Smooth muscle cell (in vitro differentiated cells): ENCODE results near the gene DAPK1. TPM values are rescaled to one million over a fixed set of nuclear protein-coding genes. Genes with fewer than 3 reads are reported as not detected.

Experiments
- DNase-seq: peaks from one replicate; lab custom pipeline; 2025; ENCODE audit not compliant: unreplicated experiment; lab: John Stamatoyannopoulos, UW
- H2AFZ ChIP-seq: fragments of 200-600 bp; sonication (generic); 2 replicates; pipeline ENCODE4 v1.6.0; 2016; ENCODE audit warnings: antibody characterized with exemption, low read depth, mild to moderate bottlenecking
- H3F3A ChIP-seq: fragments of 200-600 bp; sonication (generic); 2 replicates; pipeline ENCODE4 v1.6.0; 2017; ENCODE audit warnings: antibody characterized with exemption, low read depth
- H3K27ac ChIP-seq: fragments of 200-600 bp; sonication (generic); 2 replicates; pipeline ENCODE4 v1.5.1; 2016; ENCODE audit warnings: low read depth, mild to moderate bottlenecking
- H3K27me3 ChIP-seq: fragments of 200-600 bp; sonication (generic); 2 replicates; pipeline ENCODE4 v1.6.1; 2016; ENCODE audit warnings: low read depth, mild to moderate bottlenecking
- H3K36me3 ChIP-seq: fragments of 200-600 bp; sonication (generic); 2 replicates; pipeline ENCODE4 v1.5.1; 2016; ENCODE audit warnings: low read depth
- H3K4me1 ChIP-seq: fragments of 200-600 bp; sonication (generic); 2 replicates; pipeline ENCODE4 v1.5.1; 2016; ENCODE audit warnings: low read depth
- H3K4me2 ChIP-seq: fragments of 200-600 bp; sonication (generic); 2 replicates; pipeline ENCODE4 v1.6.0; 2016; ENCODE audit warnings: mild to moderate bottlenecking
- H3K4me3 ChIP-seq: fragments of 200-600 bp; sonication (generic); 2 replicates; pipeline ENCODE4 v1.5.1; 2016; ENCODE audit warnings: mild to moderate bottlenecking
- H3K79me2 ChIP-seq: fragments of 200-600 bp; sonication (generic); 2 replicates; pipeline ENCODE4 v1.6.0; 2016; ENCODE audit warnings: low read depth, mild to moderate bottlenecking
- H3K9ac ChIP-seq: fragments of 200-600 bp; sonication (generic); 2 replicates; pipeline ENCODE4 v1.6.0; 2016; ENCODE audit warnings: low read depth
- H3K9me3 ChIP-seq: fragments of 200-600 bp; sonication (generic); replicated peaks from 2 replicates; pipeline ENCODE4 v1.5.1; 2016; ENCODE audit warnings: low read depth
- H4K20me1 ChIP-seq: fragments of 200-600 bp; sonication (generic); 2 replicates; pipeline ENCODE4 v1.6.0; 2016; ENCODE audit warnings: low read depth
- CTCF ChIP-seq: fragments of 200-600 bp; sonication (generic); IDR thresholded peaks from 2 replicates; pipeline ENCODE4 v1.5.1; 2017; ENCODE audit warnings: borderline replicate concordance, mild to moderate bottlenecking, antibody characterized with exemption; ENCODE audit not compliant: insufficient read depth, poor library complexity, severe bottlenecking
- WGBS: methylation state at CpG from one replicate; pipeline ENCODE4 v1.1.7; 2016; ENCODE audit warnings: low lambda C conversion rate; 5-methylcytosine and 5-hydroxymethylcytosine counted together
- polyA plus RNA-seq: library from polyadenylated mRNA; unstranded; fragments of >200 nt; fragmentation: Nextera tagmentation; extraction: Ambion mirVana; gene quantifications from 2 replicates; pipeline ENCODE4 v1.2.1, GENCODE V29; 2016
- total RNA-seq: library from RNA; depleted of rRNA; stranded (reverse); fragments of >200 nt; gene quantifications from 2 replicates; pipeline ENCODE4 v1.2.3, GENCODE V29; 2014

The DAPK1 gene
- total and polyA plus RNA-seq, 2 experiments from 2014 or later = 12.6 to 20.3 TPM

DNA sequence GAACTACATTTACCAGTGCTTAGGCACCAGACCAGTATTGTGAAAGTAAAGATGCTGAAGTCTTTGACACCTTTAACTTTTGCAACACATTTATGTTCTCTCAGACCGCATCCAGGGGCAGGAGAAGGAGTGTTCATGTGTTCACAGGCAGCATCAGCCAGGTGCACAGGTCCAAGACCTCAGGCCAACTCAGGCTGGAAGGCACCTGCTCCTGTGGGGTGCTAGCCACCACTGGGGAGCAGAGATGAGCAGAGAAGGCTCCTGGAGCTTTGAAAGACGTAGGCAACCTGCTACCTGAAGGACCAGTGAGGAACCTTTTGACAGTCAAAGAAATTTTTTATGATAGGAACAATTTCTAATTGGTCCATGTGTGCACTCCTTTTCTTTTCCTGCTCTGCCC is 35.6 kb downstream of the DAPK1 start:
- Histone ChIP-seq H3K79me2 (no peaks in the 10 kb centered on the region), H3K36me3 (no peaks in the 10 kb centered on the region), H3K9me3 (no peaks in the 10 kb centered on the region), H3K4me1 (peaks cover 16% of the 10 kb centered on the region), H2AFZ (no peak overlapping the region), H3K27ac (no peak overlapping the region), H3K4me2 (no peak overlapping the region), H3K4me3 (no peak overlapping the region), H3K27me3 (no peaks in the 10 kb centered on the region), H3F3A (peaks cover 3% of the 10 kb centered on the region), H4K20me1 (peaks cover 6% of the 10 kb centered on the region), H3K9ac (no peak overlapping the region)
- DNase-seq = no peak
- WGBS = 78% methylated on average over 2 of the region's 2 CpGs
- no peak for TF ChIP-seq CTCF

- no peak overlapping the region for H3K27ac ChIP-seq
- no peak overlapping the region for H3K4me2 ChIP-seq
- no peaks in the 10 kb centered on the region for H3K27me3 ChIP-seq
- H3K9ac ChIP-seq = no peak overlapping the region
- no peak overlapping the region for H3K4me3 ChIP-seq
- no peaks in the 10 kb centered on the region for H3K9me3 ChIP-seq
- H3F3A ChIP-seq = peaks cover 3% of the 10 kb centered on the region
- no peaks in the 10 kb centered on the region for H3K79me2 ChIP-seq
- no peak for TF ChIP-seq CTCF
- H2AFZ ChIP-seq = no peak overlapping the region
- peaks cover 6% of the 10 kb centered on the region for H4K20me1 ChIP-seq
- H3K4me1 ChIP-seq = peaks cover 17% of the 10 kb centered on the region
- DNase-seq = no peak
- 99% methylated on average over 4 of the region's 4 CpGs for WGBS
- H3K36me3 ChIP-seq = no peaks in the 10 kb centered on the region
These were observed 36.4 kb downstream of the DAPK1 start for GRCh38 chr9:87534036-87534435.

DNA sequence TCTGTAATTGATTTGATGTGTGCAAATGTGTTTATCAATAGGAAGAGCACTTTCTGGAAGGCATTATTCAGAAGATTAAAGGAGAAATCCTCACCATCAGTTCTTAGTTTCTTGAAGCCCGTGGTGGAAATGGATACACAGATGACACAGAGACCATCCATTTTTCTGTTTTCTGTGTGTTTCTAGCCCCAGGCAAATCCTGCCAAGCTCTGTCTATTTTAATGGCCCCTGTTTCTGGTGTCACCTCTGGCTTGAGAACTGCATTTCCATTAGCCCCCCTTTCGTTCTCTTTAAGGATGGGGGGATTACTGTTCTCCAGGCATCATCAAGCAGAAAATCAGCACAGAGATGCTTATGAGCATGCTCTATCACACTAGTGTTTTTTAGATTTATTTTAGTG is 37.3 kb downstream of the DAPK1 start:
- no peak for TF ChIP-seq CTCF
- peaks cover 3% of the 10 kb centered on the region for H3F3A ChIP-seq
- no peak overlapping the region for H3K4me2 ChIP-seq
- H3K9ac ChIP-seq = no peak overlapping the region
- no peaks in the 10 kb centered on the region for H3K79me2 ChIP-seq
- DNase-seq = no peak
- H3K27ac ChIP-seq = no peak overlapping the region
- WGBS = 42% methylated on average over 2 of the region's 2 CpGs
- H2AFZ ChIP-seq = no peak overlapping the region
- H3K4me1 ChIP-seq = peaks cover 14% of the 10 kb centered on the region
- H4K20me1 ChIP-seq = peaks cover 6% of the 10 kb centered on the region
- H3K4me3 ChIP-seq = no peak overlapping the region
- no peaks in the 10 kb centered on the region for H3K36me3 ChIP-seq
- H3K9me3 ChIP-seq = no peaks in the 10 kb centered on the region
- no peaks in the 10 kb centered on the region for H3K27me3 ChIP-seq

DNA sequence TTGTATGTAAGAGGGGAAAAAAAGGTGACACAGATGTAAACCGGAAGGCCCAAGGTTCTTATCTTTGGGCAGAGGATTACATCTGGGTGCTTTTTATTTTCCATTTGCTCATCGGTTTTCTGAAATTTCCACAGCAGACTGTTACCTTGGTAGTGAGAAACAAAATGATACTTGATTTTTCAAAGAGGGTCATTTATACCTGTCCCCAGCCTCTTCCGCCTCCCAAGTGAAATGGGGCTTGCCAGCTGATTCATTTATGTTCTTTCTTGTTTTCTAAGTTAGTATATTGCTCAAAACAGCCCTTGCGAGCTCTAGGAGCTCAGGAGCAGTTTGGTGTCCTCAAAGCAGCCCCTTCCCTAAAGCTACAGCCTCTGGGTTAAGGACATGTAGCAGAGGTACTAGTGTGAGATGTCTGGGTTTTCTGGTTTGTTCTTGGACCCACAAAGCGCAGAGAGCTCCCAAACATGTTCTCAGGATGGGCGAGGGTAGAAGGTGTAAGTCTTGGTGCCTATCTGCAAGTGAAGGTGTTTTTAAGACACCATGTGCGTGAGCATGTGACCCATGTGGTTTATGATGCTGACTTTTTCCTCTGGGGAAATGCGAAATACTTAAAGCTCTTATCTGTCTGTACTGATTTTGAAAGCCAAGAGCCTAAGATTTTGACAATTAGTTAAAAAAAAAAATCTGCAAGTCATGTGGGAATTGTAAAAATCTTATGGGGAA is 38.3 kb downstream of the DAPK1 start:
- Histone ChIP-seq H3K4me1 (peaks cover 13% of the 10 kb centered on the region), H3K9ac (no peak overlapping the region), H3K9me3 (no peaks in the 10 kb centered on the region), H2AFZ (no peak overlapping the region), H3K79me2 (no peaks in the 10 kb centered on the region), H3K4me3 (no peak overlapping the region), H3K4me2 (no peak overlapping the region), H3K36me3 (no peaks in the 10 kb centered on the region), H3K27ac (no peak overlapping the region), H4K20me1 (peaks cover 6% of the 10 kb centered on the region), H3F3A (peaks cover 3% of the 10 kb centered on the region), H3K27me3 (no peaks in the 10 kb centered on the region)
- DNase-seq = no peak
- WGBS = 79% methylated on average over 8 of the region's 8 CpGs
- TF ChIP-seq CTCF = no peak
